ENCODE results near the gene SLC39A2.
"Not testable (repeated sequence)": the region's sequence is repeated elsewhere in the genome, so short reads cannot be mapped to it uniquely, and the experiment has no call there.

SLC39A2 gene

GRCh38 chr14:21026274-21026987 lies 27.3 kb downstream of the SLC39A2 start:
- DNase-seq, result no peak

GRCh38 chr14:21026988-21027315 lies 27.9 kb downstream of the SLC39A2 start:
- DNase-seq, result no peak

- no peak for DNase-seq
Measured at GRCh38 chr14:21029917-21030316, 30.8 kb downstream of the SLC39A2 start, which contains the start of gene TPPP2. TPPP2 (plus strand) TSS chr14:21030217; CDS start chr14:21030582, 365 bp downstream.

- DNase-seq, result no peak
Measured at GRCh38 chr14:21030531-21030930, 31.4 kb downstream of the SLC39A2 start.

GRCh38 chr14:21032326-21033132 lies 33.4 kb downstream of the SLC39A2 start:
- no peak for DNase-seq

GRCh38 chr14:21033133-21033698 lies 34.1 kb downstream of the SLC39A2 start:
- no peak for DNase-seq

GRCh38 chr14:21034707-21035106 lies 35.6 kb downstream of the SLC39A2 start, which contains the start of gene RNASE13:
RNASE13 (minus strand) TSS chr14:21034807; CDS start chr14:21034288, 519 bp downstream.
- DNase-seq, result no peak

GRCh38 chr14:21036751-21037150 lies 37.7 kb downstream of the SLC39A2 start:
- DNase-seq, result no peak

- DNase-seq, result no peak
Measured at GRCh38 chr14:21037156-21037555, 38.1 kb downstream of the SLC39A2 start.

- DNase-seq, result no peak
Measured at GRCh38 chr14:21038441-21039422, 39.6 kb downstream of the SLC39A2 start.

- no peak for DNase-seq
Measured at GRCh38 chr14:21039585-21040369, 40.7 kb downstream of the SLC39A2 start.

GRCh38 chr14:21040370-21040925 lies 41.4 kb downstream of the SLC39A2 start:
- no peak for DNase-seq

- not testable (repeated sequence) for DNase-seq
Measured at GRCh38 chr14:21040941-21041340, 41.8 kb downstream of the SLC39A2 start.

GRCh38 chr14:21041676-21042433 lies 42.8 kb downstream of the SLC39A2 start, which contains the start of gene RNASE7:
RNASE7 (plus strand) TSS chr14:21042362; CDS start chr14:21042993, 631 bp downstream.
- no peak for DNase-seq

- DNase-seq, result no peak
Measured at GRCh38 chr14:21042918-21043317, 43.8 kb downstream of the SLC39A2 start.

- DNase-seq, result no peak
Measured at GRCh38 chr14:21043387-21043973, 44.4 kb downstream of the SLC39A2 start.

- DNase-seq, result no peak
Measured at GRCh38 chr14:21043974-21044618, 45.0 kb downstream of the SLC39A2 start.

- no peak for DNase-seq
Measured at GRCh38 chr14:21047378-21047781, 48.3 kb downstream of the SLC39A2 start.

- DNase-seq, result no peak
Measured at GRCh38 chr14:21048638-21049037, 49.5 kb downstream of the SLC39A2 start.

Data from activated CD8-positive, alpha-beta memory T cell treated with anti-CD3 and anti-CD28 coated beads for 24 hours (primary cell).